NT2/D1 (cell line): Measurements from ENCODE around the gene POPDC2.

Experiments used
- SUZ12 ChIP-seq: IDR thresholded peaks from 2 replicates; pipeline ENCODE4 v1.6.1; 2011; ENCODE audit not compliant: insufficient read length, insufficient read depth; ENCODE audit errors: extremely low read depth
- YY1 ChIP-seq: IDR thresholded peaks from 2 replicates; pipeline ENCODE4 v1.6.1; 2011; ENCODE audit not compliant: insufficient read length, insufficient read depth
- ZNF274 ChIP-seq: IDR thresholded peaks from 2 replicates; pipeline ENCODE4 v1.6.1; 2011; ENCODE audit warnings: mild to moderate bottlenecking, low read depth, low read length

- TF ChIP-seq SUZ12 (no peak), YY1 (no peak), ZNF274 (no peak)
Observed at GRCh38 chr3:119600732-119601131, 59.7 kb downstream of the POPDC2 start.
